OCI-LY1 (cell line): ENCODE measurements around the gene BEND2.

ENCODE experiments used
- EZH2 ChIP-seq: fragments of 200-600 bp; sonication (generic), shearing (Covaris generic); IDR thresholded peaks from 2 replicates; pipeline ENCODE4 v1.8.0; 2017; ENCODE audit warnings: borderline replicate concordance, mixed run types, mild to moderate bottlenecking, antibody characterized with exemption, low read length, moderate library complexity, mixed read lengths
- TF ChIP-seq, protein P1 (sequence below): fragments of 200-600 bp; sonication (generic), shearing (Covaris generic); IDR thresholded peaks from 2 replicates; pipeline ENCODE4 v1.5.1; 2017; ENCODE audit warnings: mild to moderate bottlenecking, antibody characterized with exemption, low read length, moderate library complexity, mixed read lengths

DNA sequence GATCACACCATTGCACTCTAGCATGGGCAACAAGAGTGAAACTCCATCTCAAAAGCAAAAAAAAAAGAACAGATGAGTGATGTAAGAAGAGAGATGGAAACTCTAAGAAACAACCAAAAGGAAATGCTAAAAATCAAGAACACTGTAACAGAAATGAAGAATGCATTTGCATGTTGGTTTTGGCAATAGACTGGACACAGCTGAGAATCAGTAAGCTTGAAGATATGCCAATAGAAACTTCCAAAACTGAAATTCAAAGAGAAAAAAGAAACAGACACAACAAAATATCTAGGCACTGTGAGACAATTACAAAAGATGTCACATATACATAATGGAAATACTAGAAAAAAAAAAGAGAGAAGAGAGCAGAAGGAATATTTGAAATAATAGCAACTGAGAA is 93.7 kb downstream of the BEND2 start:
- TF ChIP-seq, protein P1, sequence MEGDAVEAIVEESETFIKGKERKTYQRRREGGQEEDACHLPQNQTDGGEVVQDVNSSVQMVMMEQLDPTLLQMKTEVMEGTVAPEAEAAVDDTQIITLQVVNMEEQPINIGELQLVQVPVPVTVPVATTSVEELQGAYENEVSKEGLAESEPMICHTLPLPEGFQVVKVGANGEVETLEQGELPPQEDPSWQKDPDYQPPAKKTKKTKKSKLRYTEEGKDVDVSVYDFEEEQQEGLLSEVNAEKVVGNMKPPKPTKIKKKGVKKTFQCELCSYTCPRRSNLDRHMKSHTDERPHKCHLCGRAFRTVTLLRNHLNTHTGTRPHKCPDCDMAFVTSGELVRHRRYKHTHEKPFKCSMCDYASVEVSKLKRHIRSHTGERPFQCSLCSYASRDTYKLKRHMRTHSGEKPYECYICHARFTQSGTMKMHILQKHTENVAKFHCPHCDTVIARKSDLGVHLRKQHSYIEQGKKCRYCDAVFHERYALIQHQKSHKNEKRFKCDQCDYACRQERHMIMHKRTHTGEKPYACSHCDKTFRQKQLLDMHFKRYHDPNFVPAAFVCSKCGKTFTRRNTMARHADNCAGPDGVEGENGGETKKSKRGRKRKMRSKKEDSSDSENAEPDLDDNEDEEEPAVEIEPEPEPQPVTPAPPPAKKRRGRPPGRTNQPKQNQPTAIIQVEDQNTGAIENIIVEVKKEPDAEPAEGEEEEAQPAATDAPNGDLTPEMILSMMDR, result no peak
- TF ChIP-seq EZH2, result no peak
